GM12801 (cell line): ENCODE results near the gene ZNRF3.

Experiments used
- TF ChIP-seq, protein P1 (sequence below): IDR thresholded peaks from one replicate; pipeline ENCODE4 v1.5.1; 2011; ENCODE audit warnings: control low read depth; ENCODE audit not compliant: insufficient read length; ENCODE audit errors: extremely low read depth

Gene ZNRF3

DNA sequence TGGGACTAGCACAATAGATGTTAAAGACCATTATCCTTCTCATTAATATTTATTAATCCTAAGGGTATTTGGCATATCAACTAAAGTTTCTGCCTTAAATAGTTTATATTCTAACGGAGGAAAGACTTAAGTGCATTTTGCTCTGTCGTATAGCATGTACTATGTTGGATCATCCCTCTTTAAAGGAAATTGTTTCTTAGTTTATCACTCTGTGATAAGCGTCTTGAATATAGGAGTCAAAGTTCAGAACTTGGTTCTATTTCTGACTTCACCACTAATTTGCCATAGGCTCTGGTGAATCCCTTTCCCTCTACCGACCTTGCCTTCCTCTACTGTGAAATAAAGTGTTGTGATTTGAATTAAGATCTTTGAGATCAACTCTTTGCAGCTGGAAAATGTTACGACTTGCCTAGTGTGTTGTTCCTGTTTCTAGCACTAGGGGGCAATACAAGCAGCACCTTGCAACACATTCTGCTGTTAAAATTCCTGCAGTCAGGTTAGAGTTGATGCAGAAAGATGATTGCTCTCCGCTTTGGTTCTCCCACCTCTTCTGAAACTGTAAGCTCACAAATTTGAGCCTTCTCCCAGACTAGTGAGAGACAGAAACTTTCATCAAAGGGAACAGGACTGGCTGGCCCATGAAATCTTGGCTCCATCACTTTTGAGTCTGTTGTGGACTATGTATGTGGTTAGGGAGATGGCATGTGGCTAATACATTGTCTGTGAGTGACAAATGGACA lies 27.8 kb upstream of the ZNRF3 start:
- TF ChIP-seq, protein P1, sequence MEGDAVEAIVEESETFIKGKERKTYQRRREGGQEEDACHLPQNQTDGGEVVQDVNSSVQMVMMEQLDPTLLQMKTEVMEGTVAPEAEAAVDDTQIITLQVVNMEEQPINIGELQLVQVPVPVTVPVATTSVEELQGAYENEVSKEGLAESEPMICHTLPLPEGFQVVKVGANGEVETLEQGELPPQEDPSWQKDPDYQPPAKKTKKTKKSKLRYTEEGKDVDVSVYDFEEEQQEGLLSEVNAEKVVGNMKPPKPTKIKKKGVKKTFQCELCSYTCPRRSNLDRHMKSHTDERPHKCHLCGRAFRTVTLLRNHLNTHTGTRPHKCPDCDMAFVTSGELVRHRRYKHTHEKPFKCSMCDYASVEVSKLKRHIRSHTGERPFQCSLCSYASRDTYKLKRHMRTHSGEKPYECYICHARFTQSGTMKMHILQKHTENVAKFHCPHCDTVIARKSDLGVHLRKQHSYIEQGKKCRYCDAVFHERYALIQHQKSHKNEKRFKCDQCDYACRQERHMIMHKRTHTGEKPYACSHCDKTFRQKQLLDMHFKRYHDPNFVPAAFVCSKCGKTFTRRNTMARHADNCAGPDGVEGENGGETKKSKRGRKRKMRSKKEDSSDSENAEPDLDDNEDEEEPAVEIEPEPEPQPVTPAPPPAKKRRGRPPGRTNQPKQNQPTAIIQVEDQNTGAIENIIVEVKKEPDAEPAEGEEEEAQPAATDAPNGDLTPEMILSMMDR, result peak; percentile 72

DNA sequence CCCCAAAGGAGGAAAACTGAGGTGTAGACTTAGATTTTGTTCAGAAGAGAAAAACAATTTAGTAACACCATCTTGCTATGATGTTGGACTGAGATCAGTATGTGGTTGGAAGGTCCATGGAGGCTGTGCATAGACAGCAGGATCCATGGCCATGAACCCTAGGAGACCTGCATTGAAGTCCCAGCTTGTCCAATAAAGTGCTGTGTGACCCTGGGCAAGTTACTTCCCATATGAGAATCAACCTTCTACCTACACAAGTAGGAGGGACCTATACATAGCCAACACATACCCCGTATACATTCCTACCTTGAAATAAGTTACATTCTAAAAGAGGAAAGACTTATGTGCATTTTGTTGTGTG lies 27.3 kb upstream of the ZNRF3 start:
- TF ChIP-seq, protein P1, result no peak

DNA sequence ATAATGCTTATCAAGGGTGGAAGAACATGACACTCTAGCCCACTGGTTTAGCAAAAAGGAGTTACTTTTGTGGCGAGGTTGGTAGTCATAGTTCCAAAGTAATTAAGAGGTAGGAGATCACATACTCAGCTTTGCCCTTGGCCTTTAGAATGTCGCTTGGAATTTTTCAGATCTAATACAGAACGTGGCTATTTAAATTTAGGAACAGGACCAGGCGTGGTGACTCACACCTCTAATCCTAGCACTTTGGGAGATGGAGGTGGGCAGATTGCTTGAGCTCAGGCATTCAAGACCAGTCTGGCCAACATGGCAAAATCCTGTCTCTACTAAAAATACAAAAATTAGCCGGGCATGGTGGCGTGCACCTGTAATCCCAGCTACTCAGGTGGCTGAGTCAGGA lies 26.1 kb upstream of the ZNRF3 start:
- TF ChIP-seq, protein P1, result no peak

DNA sequence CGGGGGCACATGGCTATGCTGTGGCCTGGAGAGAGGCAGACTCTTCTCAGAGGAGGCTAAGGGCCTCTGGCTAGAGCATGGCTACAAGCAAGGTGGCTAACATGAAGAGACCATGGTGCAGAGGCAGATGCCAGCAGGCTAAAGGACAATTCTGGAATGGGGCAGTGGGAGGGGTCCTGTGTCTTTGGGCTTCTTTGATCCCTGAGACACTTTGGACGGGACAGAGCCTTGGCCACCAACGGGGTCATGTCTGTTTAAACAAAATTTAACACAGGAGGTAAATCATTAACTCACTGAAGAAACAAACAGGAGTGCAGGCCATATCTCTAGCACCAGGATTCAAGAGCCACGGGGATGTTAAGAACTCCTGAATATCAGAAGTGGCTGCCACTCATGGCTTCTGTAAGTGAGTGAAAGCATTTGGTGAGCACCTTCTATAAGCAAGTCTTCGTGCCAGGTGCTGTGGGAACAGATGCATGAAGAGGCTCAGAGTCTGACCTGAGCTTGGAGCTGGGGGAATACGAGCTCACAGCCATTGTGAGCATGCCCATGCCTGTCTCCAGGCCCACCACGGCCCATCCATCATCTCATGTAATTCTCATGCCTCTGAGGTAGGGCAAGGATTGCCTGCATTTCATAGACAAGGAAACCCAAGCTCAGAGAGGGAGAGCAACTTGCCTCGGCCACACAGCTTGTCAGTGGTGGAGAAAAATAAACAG lies 18.3 kb upstream of the ZNRF3 start:
- TF ChIP-seq, protein P1, result no peak

DNA sequence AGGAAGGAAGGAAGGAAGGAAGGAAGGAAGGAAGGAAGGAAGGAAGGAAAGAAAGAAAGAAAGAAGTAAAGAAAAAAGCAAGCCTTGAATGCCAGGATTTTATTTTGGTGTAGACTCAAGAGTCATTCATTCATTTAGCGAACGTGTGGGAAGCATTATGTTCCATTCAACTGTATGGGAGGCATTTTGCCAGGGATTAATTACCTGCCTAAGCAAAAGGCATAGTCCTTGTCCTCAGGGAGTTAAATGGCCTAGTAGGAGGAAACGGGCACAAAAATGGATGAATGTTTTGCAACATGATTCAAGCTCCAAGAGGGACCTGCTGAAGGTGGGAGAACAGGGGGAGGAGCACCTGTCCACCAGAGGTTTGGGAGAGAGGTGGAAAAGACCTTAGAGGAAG lies 16.2 kb upstream of the ZNRF3 start:
- TF ChIP-seq, protein P1, result no peak

DNA sequence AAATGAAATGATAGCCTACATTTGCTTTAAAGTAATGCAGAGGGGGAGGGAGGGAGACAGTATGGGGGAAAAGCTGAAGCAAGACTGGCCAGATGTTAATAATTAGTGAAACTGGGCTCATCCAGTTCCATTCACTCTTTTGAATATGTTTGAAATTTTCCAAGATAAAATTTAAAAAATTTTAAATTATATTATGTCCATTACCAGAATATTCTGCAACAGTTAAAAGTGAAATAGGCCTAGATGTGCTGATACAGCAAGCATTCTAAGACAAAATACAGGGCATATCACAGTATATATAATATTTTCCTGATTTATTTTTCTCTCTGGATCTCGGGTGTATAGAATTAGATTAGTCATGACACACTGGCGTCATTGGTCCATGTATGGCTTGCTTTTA lies 13.6 kb upstream of the ZNRF3 start:
- TF ChIP-seq, protein P1, result no peak

DNA sequence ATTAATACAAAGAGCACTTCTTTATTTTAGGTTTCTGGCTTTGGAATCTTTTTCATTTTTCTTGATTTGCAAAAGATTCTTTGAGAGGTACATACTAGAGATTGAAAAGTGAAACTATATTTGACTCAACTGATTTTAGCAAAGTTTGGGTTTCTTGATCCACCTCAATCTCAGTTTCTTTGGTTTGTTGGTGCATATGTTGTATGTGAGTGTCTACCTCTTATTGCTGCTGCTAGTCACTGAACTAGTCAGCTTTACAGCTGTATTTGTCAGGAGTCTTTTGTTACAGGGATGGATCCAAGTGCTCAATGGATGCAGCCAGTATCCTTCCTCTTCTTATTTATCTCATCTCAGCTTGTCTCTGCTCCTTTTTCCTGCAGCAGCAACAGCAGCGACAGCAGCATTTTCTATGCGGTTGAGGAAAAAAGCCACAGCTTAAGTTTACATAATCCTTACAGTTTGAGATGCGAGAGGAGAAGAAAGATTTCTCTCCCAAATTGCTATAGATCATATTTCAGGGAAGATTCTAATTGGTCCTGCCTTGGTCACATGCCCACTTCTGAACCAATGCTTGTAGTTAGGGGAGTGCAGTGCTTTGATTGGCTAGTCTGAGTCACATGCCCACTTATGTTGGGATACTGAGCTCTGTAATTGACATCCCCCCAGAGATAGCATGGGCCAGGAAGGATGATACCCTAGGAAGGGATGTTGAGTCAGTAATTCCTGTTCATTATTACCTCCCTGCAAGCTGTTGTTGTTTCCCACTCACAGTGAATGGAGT lies 10.0 kb upstream of the ZNRF3 start:
- TF ChIP-seq, protein P1, result no peak
